IMR-90 (cell line): Measurements from ENCODE around the gene TCF20. TPM values are rescaled to one million over a fixed set of nuclear protein-coding genes. Genes with fewer than 3 reads are reported as not detected.

Experiments used
- ATAC-seq: fragments of 200-7000 bp; cut with Tn5 transposase; 2 replicates; pipeline ENCODE4 v1.9.1; 2020; ENCODE audit warnings: low read depth, mild to moderate bottlenecking, moderate library complexity
- BruUV-seq: library from RNA; stranded (reverse); fragments of 400-500 nt; replicated peaks from 2 replicates; lab custom pipeline; 2021; lab: Mats Ljungman, UMichigan
- CTCF ChIA-PET: fragments of 300-600 bp; formaldehyde crosslinking; extraction: SDS; loops from one replicate; lab custom pipeline; 2021; ENCODE audit warnings: antibody characterized with exemption; lab: Yijun Ruan, JAX
- POLR2A ChIA-PET: fragments of 300-600 bp; sonication (Branson Sonifier 250); formaldehyde crosslinking; loops from one replicate; lab custom pipeline; 2022; ENCODE audit warnings: antibody characterized with exemption; ENCODE audit not compliant: unreplicated experiment; lab: Charles Lee
- DNase-seq: peaks from one replicate; pipeline ENCODE4 v3.0.0; 2013
- H2AFZ ChIP-seq: replicated peaks from 2 replicates; pipeline ENCODE3; 2013; ENCODE audit warnings: low read length, mild to moderate bottlenecking; ENCODE audit not compliant: poor library complexity
- H2AK5ac ChIP-seq: 2 replicates; pipeline ENCODE4 v1.6.1; 2013; ENCODE audit warnings: low read depth, low read length, inconsistent platforms
- H2AK9ac ChIP-seq: replicated peaks from 2 replicates; pipeline ENCODE3; 2013; ENCODE audit warnings: mild to moderate bottlenecking, low read depth, low read length, moderate library complexity; ENCODE audit not compliant: poor library complexity
- H2BK120ac ChIP-seq: 2 replicates; pipeline ENCODE4 v1.6.1; 2013; ENCODE audit warnings: low read depth, low read length, inconsistent platforms
- H2BK15ac ChIP-seq: 3 replicates; pipeline ENCODE4 v1.6.1; 2013; ENCODE audit warnings: low read depth, low read length, inconsistent platforms
- H2BK20ac ChIP-seq: 2 replicates; pipeline ENCODE4 v1.6.1; 2013; ENCODE audit warnings: low read depth, mild to moderate bottlenecking, inconsistent platforms, low read length, moderate library complexity
- H2BK5ac ChIP-seq: 2 replicates; pipeline ENCODE4 v1.6.1; 2013; ENCODE audit warnings: mild to moderate bottlenecking, low read depth, low read length, inconsistent platforms; ENCODE audit not compliant: poor library complexity, severe bottlenecking
- H3K14ac ChIP-seq: replicated peaks from 2 replicates; pipeline ENCODE4 v1.6.1; 2013; ENCODE audit warnings: low read depth, low read length, inconsistent platforms
- H3K18ac ChIP-seq: 2 replicates; pipeline ENCODE4 v1.6.1; 2013; ENCODE audit warnings: low read depth, low read length, control low read depth
- H3K23ac ChIP-seq: 2 replicates; pipeline ENCODE4 v1.6.1; 2013; ENCODE audit warnings: low read depth, low read length, inconsistent platforms
- H3K27ac ChIP-seq: 2 replicates; pipeline ENCODE4 v1.5.1; 2013; ENCODE audit warnings: mild to moderate bottlenecking, control low read depth, low read length; ENCODE audit not compliant: insufficient read depth
- H3K27me3 ChIP-seq: 2 replicates; pipeline ENCODE4 v1.6.1; 2013; ENCODE audit warnings: low read length; ENCODE audit not compliant: control insufficient read depth, insufficient read depth
- H3K36me3 ChIP-seq: 2 replicates; pipeline ENCODE4 v1.6.1; 2013; ENCODE audit warnings: low read length, mixed read lengths; ENCODE audit not compliant: control insufficient read depth, insufficient read depth
- H3K4ac ChIP-seq: 2 replicates; pipeline ENCODE4 v1.6.1; 2013; ENCODE audit warnings: low read depth, low read length, inconsistent platforms
- H3K4me1 ChIP-seq: 2 replicates; pipeline ENCODE4 v1.6.1; 2013; ENCODE audit warnings: low read length, mixed read lengths; ENCODE audit not compliant: control insufficient read depth, insufficient read depth
- H3K4me2 ChIP-seq: 2 replicates; pipeline ENCODE4 v1.6.1; 2013; ENCODE audit warnings: low read depth, mild to moderate bottlenecking, control low read depth, low read length, moderate library complexity
- H3K4me3 ChIP-seq: 2 replicates; pipeline ENCODE4 v1.5.1; 2013; ENCODE audit warnings: low read depth, mild to moderate bottlenecking, control low read depth, low read length, moderate library complexity; ENCODE audit not compliant: insufficient read depth
- H3K56ac ChIP-seq: 2 replicates; pipeline ENCODE4 v1.6.1; 2013; ENCODE audit warnings: low read length, inconsistent platforms; ENCODE audit not compliant: insufficient read depth; ENCODE audit errors: extremely low read depth
- H3K79me1 ChIP-seq, 2 experiments: 2 replicates each; pipeline ENCODE4 v1.6.1; 2013; ENCODE audit warnings: low read length in 2 of 2, inconsistent platforms in 1 of 2, low read depth in 1 of 2
- H3K9ac ChIP-seq: 2 replicates; pipeline ENCODE4 v1.6.1; 2013; ENCODE audit warnings: low read depth, low read length, control low read depth
- H3K9me1 ChIP-seq: 2 replicates; pipeline ENCODE4 v1.6.1; 2013; ENCODE audit warnings: low read length, inconsistent platforms; ENCODE audit not compliant: insufficient read depth
- H3K9me3 ChIP-seq: 2 replicates; pipeline ENCODE4 v1.6.1; 2013; ENCODE audit warnings: low read length; ENCODE audit not compliant: control insufficient read depth, insufficient read depth
- H4K20me1 ChIP-seq: 2 replicates; pipeline ENCODE4 v1.6.1; 2013; ENCODE audit warnings: low read length, inconsistent platforms; ENCODE audit not compliant: insufficient read depth
- H4K5ac ChIP-seq: 2 replicates; pipeline ENCODE4 v1.6.1; 2013; ENCODE audit warnings: mild to moderate bottlenecking, low read depth, low read length, control low read depth
- H4K8ac ChIP-seq, 2 experiments: 2 replicates each; pipeline ENCODE4 v1.6.1; 2013; ENCODE audit warnings: low read depth in 2 of 2, low read length in 2 of 2, control low read depth in 1 of 2, inconsistent platforms in 1 of 2
- H4K91ac ChIP-seq: 2 replicates; pipeline ENCODE4 v1.6.1; 2013; ENCODE audit warnings: low read depth, low read length, inconsistent platforms; ENCODE audit not compliant: insufficient read depth
- BHLHE40 ChIP-seq: fragments of 150-350 bp; IDR thresholded peaks from 2 replicates; pipeline ENCODE4 v1.6.1; 2016; ENCODE audit warnings: mild to moderate bottlenecking, low read depth, low read length
- CEBPB ChIP-seq: IDR thresholded peaks from 2 replicates; pipeline ENCODE4 v1.6.1; 2012; ENCODE audit warnings: low read depth, low read length, improper control_type of control experiment
- CHD1 ChIP-seq: IDR thresholded peaks from 2 replicates; pipeline ENCODE4 v1.6.1; 2012; ENCODE audit warnings: low read depth, low read length, improper control_type of control experiment
- FOS ChIP-seq: fragments of 150-350 bp; IDR thresholded peaks from 2 replicates; pipeline ENCODE4 v1.6.1; 2016; ENCODE audit warnings: low read depth, low read length
- MAFK ChIP-seq: IDR thresholded peaks from 2 replicates; pipeline ENCODE4 v1.6.1; 2012; ENCODE audit warnings: low read depth, low read length, improper control_type of control experiment
- MAZ ChIP-seq: IDR thresholded peaks from 2 replicates; pipeline ENCODE4 v1.6.1; 2012; ENCODE audit warnings: low read depth, mild to moderate bottlenecking, low read length, improper control_type of control experiment, moderate library complexity, borderline replicate concordance
- NFE2L2 ChIP-seq: fragments of 150-350 bp; IDR thresholded peaks from 2 replicates; pipeline ENCODE4 v1.6.1; 2016; ENCODE audit warnings: low read depth, mild to moderate bottlenecking, low read length
- RFX5 ChIP-seq: IDR thresholded peaks from 2 replicates; pipeline ENCODE4 v1.8.0; 2012; ENCODE audit warnings: low read depth, mild to moderate bottlenecking, low read length, moderate library complexity
- SMC3 ChIP-seq: fragments of 150-350 bp; IDR thresholded peaks from 2 replicates; pipeline ENCODE4 v1.6.1; 2016; ENCODE audit warnings: low read depth, mild to moderate bottlenecking, antibody characterized with exemption, low read length, moderate library complexity
- WGBS, 2 experiments: methylation state at CpG; one replicate each; pipeline versions ENCODE4 v1.1.5 to v1.1.7; 2013; ENCODE audit warnings: missing lambda C conversion rate in 2 of 2; ENCODE audit not compliant: insufficient read length in 1 of 2; ENCODE audit errors: extremely low coverage in 2 of 2; 5-methylcytosine and 5-hydroxymethylcytosine counted together
- dilution Hi-C: fragments of 300-500 bp; cut with HindIII; formaldehyde crosslinking; loops from one replicate; pipeline ENCODE4 v1.14.3; 2018; ENCODE audit warnings: low sequenced_read_pairs; ENCODE audit not compliant: unreplicated experiment
- in situ Hi-C: fragments of 300-500 bp; cut with MboI; formaldehyde crosslinking; loops from 3 replicates; pipeline ENCODE4 v1.14.3; 2019; ENCODE audit warnings: low sequenced_read_pairs, inconsistent platforms, mixed read lengths
- intact Hi-C: fragments of 100-400 bp; cut with micrococcal nuclease; formaldehyde crosslinking; loops from 2 replicates; pipeline ENCODE4 v1.10.0; 2022
- polyA plus RNA-seq, 3 experiments: library from polyadenylated mRNA; depleted of rRNA; stranded (reverse); fragments of >200 nt; gene quantifications; 2 replicates each; pipeline ENCODE4 v1.2.3, GENCODE V29; 2012; ENCODE audit warnings: low replicate concordance in 1 of 3
- total RNA-seq: library from RNA; depleted of rRNA; stranded (reverse); fragments of >200 nt; gene quantifications from 2 replicates; pipeline ENCODE4 v1.2.3, GENCODE V29; 2012
- TF ChIP-seq, protein P1 (sequence below): fragments of 150-350 bp; IDR thresholded peaks from 2 replicates; pipeline ENCODE4 v1.6.1; 2017; ENCODE audit warnings: mild to moderate bottlenecking, antibody characterized with exemption, low read length, low read depth
- TF ChIP-seq, protein P2 (sequence below): conservative IDR thresholded peaks from 2 replicates; pipeline ENCODE4 v1.5.1; 2012; ENCODE audit warnings: mild to moderate bottlenecking, low read depth, low read length, improper control_type of control experiment

TCF20 gene
- total and polyA plus RNA-seq, 2 of the 4 experiments (the other 2 are of a cell fraction), result 8.9 to 23.7 TPM

DNA sequence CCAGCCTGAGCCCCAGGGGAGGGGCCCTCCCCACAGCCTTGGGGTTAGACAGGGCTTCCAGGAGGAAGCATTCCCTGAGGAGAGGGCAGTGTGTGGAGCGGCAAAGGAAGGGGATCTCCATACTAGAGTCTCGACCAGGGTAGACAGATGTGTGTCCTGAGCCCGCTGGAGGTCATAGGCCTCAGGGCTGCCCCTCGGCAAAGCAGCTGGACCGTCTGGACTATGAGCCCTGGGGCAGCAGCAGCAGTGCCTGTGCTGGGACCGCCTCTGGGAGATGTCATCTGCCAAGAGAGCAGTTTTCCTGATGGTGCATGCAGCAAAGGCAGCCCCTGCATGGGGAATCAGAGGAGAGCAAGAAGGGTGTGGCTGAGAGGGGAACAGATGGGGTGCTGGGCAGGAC lies 20.8 kb upstream of the TCF20 start:
- no peak overlapping the region for H4K8ac ChIP-seq
- no peak overlapping the region for H3K18ac ChIP-seq
- no peaks in the 10 kb centered on the region for H3K4me1 ChIP-seq
- no peaks in the 10 kb centered on the region for H3K9me3 ChIP-seq
- no peak for DNase-seq
- no peak overlapping the region for H3K23ac ChIP-seq
- H3K9me1 ChIP-seq, result 0 out of 2 replicates have a peak, but pooled peaks cover 3% of the 10 kb centered on the region
- H3K36me3 ChIP-seq, result no peaks in the 10 kb centered on the region
- H4K91ac ChIP-seq, result no peak overlapping the region
- no peak overlapping the region for H3K4ac ChIP-seq
- no peak overlapping the region for H3K14ac ChIP-seq
- no peak overlapping the region for H2AK5ac ChIP-seq
- no peak overlapping the region for H2BK120ac ChIP-seq
- H2AFZ ChIP-seq, result no peak overlapping the region
- no peaks in the 10 kb centered on the region for H3K79me1 ChIP-seq
- H3K56ac ChIP-seq, result no peak overlapping the region
- H3K4me3 ChIP-seq, result no peak overlapping the region
- no peak for ATAC-seq
- in situ Hi-C loops, result no loop called here
- intact Hi-C loops, result no loop called here
- no peak overlapping the region for H2BK5ac ChIP-seq
- POLR2A ChIA-PET, result no interaction called here
- WGBS, 2 experiments, result 84% methylated on average over 4 of the region's 6 CpGs; no CpG with 5 or more reads in 1 of the 2 experiments
- no TSS peak for BruUV-seq
- no peak overlapping the region for H2BK20ac ChIP-seq
- peaks cover 20% of the 10 kb centered on the region for H3K27me3 ChIP-seq
- no peak overlapping the region for H3K4me2 ChIP-seq
- H2BK15ac ChIP-seq, result no peak overlapping the region
- dilution Hi-C loops, result no loop called here
- H2AK9ac ChIP-seq, result no peak overlapping the region
- H4K5ac ChIP-seq, result no peak overlapping the region
- H3K27ac ChIP-seq, result no peak overlapping the region
- TF ChIP-seq CEBPB, result no peak
- no peak for TF ChIP-seq SMC3
- no peak for TF ChIP-seq NFE2L2
- TF ChIP-seq, protein P1, sequence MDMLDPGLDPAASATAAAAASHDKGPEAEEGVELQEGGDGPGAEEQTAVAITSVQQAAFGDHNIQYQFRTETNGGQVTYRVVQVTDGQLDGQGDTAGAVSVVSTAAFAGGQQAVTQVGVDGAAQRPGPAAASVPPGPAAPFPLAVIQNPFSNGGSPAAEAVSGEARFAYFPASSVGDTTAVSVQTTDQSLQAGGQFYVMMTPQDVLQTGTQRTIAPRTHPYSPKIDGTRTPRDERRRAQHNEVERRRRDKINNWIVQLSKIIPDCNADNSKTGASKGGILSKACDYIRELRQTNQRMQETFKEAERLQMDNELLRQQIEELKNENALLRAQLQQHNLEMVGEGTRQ, result no peak
- TF ChIP-seq MAZ, result no peak
- no peak for TF ChIP-seq BHLHE40
- no peak for TF ChIP-seq FOS
- TF ChIP-seq CHD1, result no peak
- no peak for TF ChIP-seq MAFK
- no peak for TF ChIP-seq RFX5
- TF ChIP-seq, protein P2, sequence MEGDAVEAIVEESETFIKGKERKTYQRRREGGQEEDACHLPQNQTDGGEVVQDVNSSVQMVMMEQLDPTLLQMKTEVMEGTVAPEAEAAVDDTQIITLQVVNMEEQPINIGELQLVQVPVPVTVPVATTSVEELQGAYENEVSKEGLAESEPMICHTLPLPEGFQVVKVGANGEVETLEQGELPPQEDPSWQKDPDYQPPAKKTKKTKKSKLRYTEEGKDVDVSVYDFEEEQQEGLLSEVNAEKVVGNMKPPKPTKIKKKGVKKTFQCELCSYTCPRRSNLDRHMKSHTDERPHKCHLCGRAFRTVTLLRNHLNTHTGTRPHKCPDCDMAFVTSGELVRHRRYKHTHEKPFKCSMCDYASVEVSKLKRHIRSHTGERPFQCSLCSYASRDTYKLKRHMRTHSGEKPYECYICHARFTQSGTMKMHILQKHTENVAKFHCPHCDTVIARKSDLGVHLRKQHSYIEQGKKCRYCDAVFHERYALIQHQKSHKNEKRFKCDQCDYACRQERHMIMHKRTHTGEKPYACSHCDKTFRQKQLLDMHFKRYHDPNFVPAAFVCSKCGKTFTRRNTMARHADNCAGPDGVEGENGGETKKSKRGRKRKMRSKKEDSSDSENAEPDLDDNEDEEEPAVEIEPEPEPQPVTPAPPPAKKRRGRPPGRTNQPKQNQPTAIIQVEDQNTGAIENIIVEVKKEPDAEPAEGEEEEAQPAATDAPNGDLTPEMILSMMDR, result no peak
- H3K9ac ChIP-seq, result no peak overlapping the region
- H4K20me1 ChIP-seq, result peaks cover 17% of the 10 kb centered on the region
- CTCF ChIA-PET, result no interaction called here
